Astrocyte of the cerebellum (primary cell): ENCODE measurements around the gene BAD.

Experiments
- DNase-seq: peaks from one replicate; pipeline ENCODE4 v3.0.0-alpha.2; 2011; ENCODE audit warnings: low read depth
- H3K4me3 ChIP-seq: 2 replicates; pipeline ENCODE4 v1.5.1; 2011; ENCODE audit warnings: mild to moderate bottlenecking, low read depth, low read length, moderate library complexity
- CTCF ChIP-seq: IDR thresholded peaks from 2 replicates; pipeline ENCODE4 v1.5.1; 2012; ENCODE audit warnings: low read length, low read depth, moderate library complexity, mild to moderate bottlenecking; ENCODE audit errors: missing control alignments
- in situ Hi-C: cut with HindIII; loops from 2 replicates; pipeline ENCODE4 v1.10.0; 2017; ENCODE audit warnings: low sequenced_read_pairs

Gene BAD

GRCh38 chr11:64229744-64230170 is 54.7 kb downstream of the BAD start:
- DNase-seq = no peak
- in situ Hi-C loops = no loop called here
- no peak for TF ChIP-seq CTCF
- H3K4me3 ChIP-seq = peak overlapping the region; percentile 70

DNA sequence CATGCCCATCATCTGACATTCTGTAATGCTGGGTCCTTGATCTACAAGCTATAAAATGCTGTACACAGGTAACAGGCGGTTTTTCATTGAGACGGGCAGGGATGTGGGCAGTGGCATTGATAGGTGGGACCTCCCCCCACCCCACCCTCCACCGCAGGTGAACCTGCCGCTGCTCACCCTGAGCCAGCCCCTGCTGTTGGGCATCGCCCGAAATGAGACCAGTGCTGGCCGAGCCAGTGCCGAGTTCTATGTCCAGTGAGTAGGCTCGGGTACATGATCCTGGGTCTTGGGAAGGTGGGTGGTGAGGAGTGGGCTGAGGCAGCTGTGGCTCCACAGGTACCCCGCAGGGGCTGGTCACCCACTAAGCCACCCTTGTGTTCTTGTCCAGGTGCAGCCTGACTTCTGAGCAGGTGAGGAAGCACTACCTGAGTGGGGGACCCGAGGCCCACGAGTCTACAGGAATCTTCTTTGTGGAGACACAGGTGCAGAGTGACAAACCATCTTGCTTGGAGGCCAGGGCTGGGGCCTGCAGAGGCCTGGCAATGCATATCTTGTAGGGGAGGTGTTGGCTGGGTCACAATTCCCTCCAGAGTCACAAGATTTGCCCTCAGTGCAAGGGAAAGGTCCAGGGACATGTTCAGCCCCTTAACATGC is 55.2 kb downstream of the BAD start:
- no peak for DNase-seq
- in situ Hi-C loops = no loop called here
- H3K4me3 ChIP-seq = no peak overlapping the region
- no peak for TF ChIP-seq CTCF

DNA sequence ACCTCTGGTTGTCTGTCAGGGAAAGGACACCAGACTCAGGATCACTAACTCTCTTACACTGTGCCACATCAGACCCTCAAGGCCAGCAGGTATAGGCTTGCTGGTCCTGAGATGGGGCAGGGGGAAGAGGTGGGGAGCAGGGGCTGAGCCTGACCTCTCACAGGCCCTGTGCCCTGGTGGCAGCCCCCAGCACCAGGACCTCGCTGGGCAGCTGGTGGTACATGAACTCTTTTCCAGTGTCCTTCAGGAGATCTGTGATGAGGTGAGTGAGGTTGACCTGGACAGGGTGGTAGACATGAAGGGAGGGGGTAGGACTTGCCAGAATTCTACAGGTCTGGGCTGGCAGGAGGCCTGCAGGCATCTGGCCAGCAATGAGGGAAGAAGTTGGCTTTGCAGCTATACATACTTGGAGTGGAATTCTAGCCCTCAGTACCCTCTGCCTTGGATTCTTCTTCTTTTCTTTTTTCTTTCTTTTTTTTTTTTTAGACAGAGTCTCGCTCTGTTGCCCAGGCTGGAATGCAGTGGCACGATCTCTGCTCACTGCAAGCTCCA is 57.0 kb downstream of the BAD start:
- in situ Hi-C loops = no loop called here
- no peak for TF ChIP-seq CTCF
- no peak for DNase-seq
- peak overlapping the region; percentile 61 for H3K4me3 ChIP-seq

- in situ Hi-C loops = no loop called here
- TF ChIP-seq CTCF = no peak
- H3K4me3 ChIP-seq = peak overlapping the region; percentile 61
- DNase-seq = no peak
These were observed 57.9 kb downstream of the BAD start for GRCh38 chr11:64226507-64227051.

DNA sequence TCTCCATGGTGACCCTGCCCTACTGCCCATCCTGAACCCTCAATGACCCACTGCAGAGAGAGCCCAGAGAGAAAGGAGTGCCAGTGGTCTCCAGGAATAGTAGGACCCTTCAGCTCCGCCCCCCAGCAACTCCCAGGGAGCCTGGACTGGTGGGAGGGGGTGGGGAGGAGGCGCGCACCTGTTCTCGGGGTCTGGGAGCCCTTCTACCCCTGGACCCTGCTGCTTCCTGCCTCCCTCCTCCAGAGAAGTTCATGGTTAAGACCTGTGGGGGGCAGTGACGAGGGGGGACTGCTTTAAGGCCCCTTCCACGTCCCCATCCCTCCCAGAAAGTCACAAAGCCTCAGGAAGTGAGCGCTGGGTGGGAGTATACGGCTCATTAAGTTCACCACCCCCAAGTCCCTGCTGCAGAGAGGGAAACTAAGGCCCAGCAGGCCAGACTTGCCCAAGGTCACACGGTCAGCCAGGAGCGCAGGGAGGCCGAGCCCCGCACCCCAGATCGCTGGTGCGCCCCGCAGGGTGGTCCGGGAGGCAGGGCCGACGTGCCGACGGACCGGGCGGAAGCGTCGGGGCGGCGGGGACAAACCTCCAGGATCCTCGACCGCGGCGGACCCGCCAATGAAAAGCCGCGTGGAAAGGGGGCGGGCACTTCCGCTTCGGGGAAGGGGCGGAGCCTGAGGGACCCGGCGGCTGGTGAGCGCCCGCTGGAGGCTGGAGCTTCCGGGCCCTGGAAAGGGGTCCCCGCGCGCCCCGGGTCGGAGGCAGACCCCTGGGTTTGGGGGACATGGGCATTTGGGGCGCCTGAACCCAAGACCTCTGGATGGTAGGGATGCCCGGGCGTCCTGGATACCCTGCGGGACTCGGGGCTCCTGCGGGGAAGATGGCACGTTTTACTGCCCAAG is 58.6 kb downstream of the BAD start, which contains the start of the genes NUDT22 and TRPT1:
NUDT22 (plus strand) TSS at position 667 of the 899 bp plus-strand sequence. CDS start 379 bp downstream, outside the sequence.
TRPT1 (minus strand) TSS at position 579 of the 899 bp plus-strand sequence; CDS start at position 253, 326 bp downstream.
- no peak for DNase-seq
- in situ Hi-C loops = no loop called here
- TF ChIP-seq CTCF = peak; percentile 37
- H3K4me3 ChIP-seq = peak within 1 kb of the TSS; percentile 61

DNA sequence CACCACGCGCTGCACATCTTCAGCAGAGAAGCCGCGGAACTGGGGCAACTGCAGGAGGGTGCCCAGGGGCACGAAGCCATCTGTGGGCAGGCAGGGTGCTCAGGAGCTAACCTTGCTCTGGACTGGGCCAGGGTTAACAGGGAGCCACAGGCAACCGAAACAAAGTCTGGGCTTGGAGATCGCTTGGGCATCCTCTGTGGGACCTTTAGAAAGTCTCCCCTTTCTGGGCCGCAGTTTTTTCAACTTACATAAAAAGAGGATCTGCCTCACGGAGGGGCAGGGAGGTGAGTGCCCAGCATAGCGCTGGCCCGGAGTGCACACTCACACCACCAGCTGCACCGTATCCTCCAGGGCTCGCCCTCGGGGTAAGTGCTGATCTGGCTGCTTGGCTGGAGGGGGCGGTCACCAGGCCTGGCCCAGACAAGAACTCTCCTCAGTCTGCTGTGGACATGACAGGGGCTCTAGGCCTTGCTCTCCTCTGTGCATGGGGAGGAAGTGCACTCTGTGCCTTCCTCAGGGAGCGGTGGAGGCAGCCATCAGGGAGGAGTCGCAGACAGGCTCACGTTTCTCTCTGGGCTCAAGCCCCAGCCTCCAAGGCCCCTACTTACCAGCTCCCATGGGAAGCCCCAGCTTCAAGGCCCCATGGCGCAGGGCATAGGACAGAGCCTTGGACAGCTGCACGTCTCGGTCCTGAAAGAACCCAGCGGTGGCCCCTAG is 59.4 kb downstream of the BAD start:
- in situ Hi-C loops = loop anchor here (25.0 kb wide), 1 partner anchor 412 kb away; no protein-coding TSS in a partner anchor
- peak overlapping the region; percentile 61 for H3K4me3 ChIP-seq
- no peak for TF ChIP-seq CTCF
- DNase-seq = no peak
